NCI-H1436 (cell line): ENCODE results near the gene BCAS3.

ENCODE experiments used
- DNase-seq: peaks from one replicate; lab custom pipeline; 2025; lab: John Stamatoyannopoulos, UW

BCAS3 gene

DNA sequence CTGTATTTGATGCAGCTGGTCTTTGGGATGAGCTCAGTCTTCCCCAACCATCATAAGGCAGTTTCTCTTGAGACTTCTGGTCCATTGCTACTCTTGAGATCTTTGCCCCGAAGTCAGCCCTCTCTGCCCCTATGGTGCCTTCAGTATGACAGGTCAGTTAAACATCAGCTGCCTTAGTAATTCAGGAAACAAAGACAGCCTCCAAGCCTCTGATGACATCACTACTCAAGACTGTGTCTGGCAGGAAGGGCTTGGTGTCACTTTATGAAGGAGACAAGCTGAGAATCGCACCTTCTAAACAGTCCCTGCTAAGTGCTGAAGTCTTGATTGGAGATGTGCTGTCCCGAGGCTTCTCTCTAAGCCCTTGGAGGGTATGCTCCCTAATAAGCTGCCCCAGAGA, 617.1 kb downstream of the BCAS3 start:
- no peak for DNase-seq

DNA sequence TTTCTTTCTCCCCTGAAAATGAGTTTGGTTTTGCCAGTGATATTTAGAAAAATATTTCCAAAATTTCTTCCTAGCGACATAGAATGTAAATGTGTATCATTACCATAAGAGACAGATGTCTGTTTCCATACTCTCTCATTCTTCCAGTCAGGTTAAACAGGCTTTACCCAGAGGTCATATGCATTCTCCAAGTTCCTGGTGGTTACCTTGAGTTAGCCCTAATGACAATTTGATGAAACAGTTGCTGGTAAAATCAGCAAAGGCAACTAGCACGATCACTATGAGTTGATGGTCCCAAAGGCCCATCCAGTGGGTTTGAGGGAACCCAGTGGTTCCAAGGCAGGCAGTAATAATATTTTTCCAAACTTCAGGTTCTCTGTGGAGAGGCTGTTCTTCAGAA, 618.4 kb downstream of the BCAS3 start:
- DNase-seq = no peak

- no peak for DNase-seq
These were observed 622.2 kb downstream of the BCAS3 start for GRCh38 chr17:61299517-61300513.

DNA sequence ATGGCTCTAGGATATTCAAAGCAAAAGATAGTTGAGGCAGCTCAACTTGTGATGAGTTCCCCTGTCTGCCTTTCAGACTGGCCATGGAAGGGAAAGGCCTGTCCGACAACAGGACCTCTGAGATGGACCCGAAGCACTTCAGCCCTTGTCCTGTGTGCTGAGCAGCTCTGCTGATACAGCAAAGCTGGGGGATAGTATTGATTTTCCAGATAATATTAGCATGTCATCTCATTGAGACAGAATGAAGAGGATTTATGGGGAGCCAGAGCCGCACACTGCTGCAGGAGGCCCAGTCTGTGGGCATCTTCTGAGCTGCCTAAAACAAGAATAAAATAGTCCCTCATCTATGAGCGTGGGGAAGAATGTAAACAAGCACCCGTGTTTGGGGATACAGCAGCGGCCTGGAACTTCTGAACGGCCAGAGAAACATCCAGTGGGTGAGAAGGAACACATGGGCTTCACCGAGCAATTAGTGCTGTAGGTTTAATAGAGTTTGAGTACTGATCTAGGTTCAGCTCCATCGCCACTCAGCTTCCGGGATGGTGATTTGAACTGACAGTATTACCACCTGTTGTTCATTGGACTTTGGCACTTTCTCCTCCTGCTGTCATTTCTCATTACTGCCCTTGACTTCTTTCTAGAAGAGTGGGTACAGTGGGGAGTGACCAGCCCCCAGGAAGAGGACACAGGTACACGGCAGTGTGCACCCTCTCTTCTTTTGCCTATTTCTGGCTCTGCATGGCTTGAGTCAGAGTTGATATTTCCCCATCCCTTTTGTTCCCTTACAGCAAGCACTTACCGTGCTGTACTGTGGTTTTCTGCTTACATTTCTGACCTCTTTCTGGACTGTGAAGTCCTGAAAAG, 625.5 kb downstream of the BCAS3 start:
- no peak for DNase-seq

GRCh38 chr17:61303817-61304096, 626.1 kb downstream of the BCAS3 start:
- DNase-seq = no peak

- DNase-seq = no peak
These were observed 627.4 kb downstream of the BCAS3 start for GRCh38 chr17:61305024-61305423.

- no peak for DNase-seq
These were observed 628.4 kb downstream of the BCAS3 start for GRCh38 chr17:61306003-61306402.

- DNase-seq = no peak
These were observed 630.5 kb downstream of the BCAS3 start for GRCh38 chr17:61307905-61308886.

- DNase-seq = no peak
These were observed 632.0 kb downstream of the BCAS3 start for GRCh38 chr17:61309362-61310256.

DNA sequence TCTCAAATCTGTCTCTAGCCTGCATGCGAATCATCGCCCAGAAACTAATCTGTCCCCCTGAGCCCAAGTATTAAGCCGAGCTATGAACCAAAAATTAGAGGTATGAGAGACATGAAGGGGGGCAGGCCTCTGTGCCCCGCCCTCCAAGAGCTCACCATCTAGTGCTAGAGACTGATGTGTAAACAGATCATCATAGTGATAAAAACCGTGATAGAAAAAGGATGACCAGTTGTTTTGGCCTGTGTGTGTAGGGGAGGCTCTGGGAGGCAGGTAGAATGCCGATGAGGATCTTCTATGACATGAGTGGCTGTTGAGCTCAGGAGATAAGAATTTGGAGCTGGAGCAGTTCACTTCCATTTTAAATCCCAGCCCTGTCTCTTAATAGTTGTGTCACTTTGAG, 632.9 kb downstream of the BCAS3 start:
- DNase-seq = no peak

DNA sequence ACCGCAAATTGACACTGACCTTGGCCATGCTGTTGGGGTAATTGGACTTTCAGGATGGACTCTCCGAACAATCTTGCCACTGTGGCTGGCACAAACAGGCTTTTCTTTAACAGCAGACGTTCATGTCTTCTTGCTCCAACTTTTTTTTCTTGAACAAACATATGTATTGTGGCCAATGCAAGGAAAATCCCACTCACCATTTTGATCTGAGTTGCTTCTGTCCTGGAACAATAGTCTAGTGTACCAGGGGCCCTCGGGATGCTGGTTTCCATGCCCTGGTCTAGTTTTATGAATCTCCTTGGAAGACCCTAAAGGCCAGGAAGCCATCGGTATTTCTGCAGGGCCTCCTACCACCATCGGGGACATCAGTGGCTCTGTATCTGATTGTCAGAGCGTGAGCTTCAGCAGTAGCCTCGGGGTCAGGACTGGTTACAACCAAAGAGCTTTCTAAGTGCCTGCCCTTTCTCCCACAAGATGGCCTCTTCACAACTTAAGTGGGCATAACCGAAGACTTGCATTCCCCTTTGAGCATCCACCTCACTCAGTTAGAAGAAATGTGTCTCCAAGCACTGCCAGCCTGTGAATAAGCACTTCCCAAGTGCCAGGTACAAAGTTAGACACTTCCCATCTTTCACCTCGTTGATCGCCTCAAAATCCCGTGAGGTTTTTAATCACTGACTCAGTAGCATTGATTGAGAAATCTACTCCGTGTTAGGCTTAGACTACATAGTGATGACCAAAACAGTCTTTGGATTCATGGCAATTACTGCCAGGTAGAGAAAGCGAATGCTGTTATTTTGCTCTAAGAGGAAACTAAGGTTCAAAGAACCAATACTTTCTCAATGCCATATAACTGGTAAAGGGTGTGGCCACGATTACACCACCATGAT, 635.0 kb downstream of the BCAS3 start:
- DNase-seq = no peak

DNA sequence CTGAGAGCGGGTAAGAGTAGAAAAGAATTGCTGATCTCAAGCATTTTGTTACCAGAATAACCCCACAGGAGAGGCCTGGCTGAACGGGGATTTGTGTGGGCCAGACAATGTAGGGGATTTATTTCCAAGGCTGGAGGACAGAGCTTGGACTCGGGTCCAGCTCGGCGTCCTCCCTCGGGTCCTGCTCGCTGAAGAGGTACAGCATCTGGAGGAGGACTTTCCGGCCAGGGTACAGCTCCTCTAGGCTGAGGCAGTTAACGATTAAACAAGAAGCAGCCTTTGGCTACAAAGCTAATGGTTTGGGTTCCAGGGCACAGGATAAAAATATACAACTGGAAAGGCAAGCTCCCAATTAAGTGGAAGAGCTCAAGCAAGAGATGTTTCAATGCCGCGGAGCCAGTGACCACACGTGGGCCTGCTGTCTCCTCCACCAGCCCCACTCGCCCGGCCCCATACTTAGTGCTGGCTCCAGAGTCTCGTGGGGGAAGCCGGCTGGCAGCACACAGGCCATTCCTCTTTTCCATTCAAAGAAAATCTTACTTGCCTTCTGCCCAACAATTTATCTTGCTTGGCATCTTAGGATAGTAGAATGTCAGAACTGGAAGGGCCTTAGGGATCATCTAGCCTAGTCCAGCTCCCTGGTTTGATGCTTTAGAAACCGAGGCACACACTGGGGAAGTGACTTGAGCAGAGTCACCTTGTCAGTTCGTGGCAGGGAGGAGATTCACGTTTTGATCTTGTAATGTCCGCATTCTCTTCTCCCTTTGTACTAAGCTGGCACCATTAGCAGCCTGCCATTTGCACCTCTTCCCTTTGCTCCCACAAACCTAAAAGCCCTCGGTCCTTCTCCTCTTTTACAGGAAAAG, 636.0 kb downstream of the BCAS3 start:
- DNase-seq = no peak

GRCh38 chr17:61314368-61315078, 636.9 kb downstream of the BCAS3 start:
- no peak for DNase-seq

GRCh38 chr17:61316633-61317032, 639.0 kb downstream of the BCAS3 start:
- no peak for DNase-seq

- no peak for DNase-seq
These were observed 640.1 kb downstream of the BCAS3 start for GRCh38 chr17:61317779-61318178.

DNA sequence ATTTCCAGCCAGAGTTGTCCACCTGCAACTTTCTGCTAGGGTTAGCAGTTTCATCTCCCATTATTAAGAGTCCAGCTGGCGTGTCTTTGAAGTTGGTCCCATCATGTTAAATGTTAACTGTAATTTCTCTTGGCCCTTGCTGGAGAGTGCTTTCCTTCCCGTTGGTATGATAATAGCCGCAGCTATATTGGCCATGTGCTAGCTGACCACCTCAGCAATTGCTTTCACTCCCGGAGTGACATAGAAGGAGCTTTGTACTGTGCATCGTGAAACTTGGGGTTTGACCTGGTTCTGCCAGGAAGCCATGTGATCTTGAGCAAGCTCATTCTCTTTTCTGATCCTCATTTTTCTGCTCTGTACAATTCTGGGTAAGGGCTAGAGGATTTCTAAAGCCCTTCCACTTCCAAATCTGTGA, 641.0 kb downstream of the BCAS3 start:
- no peak for DNase-seq

GRCh38 chr17:61321344-61321743, 643.7 kb downstream of the BCAS3 start:
- no peak for DNase-seq

GRCh38 chr17:61322325-61323002, 644.8 kb downstream of the BCAS3 start:
- DNase-seq = no peak
